VCaP (cell line): ENCODE measurements around the gene KAZN.

Source experiments
- H3K27ac ChIP-seq: fragments of 450-650 bp; 2 replicates; pipeline ENCODE4 v1.5.1; 2017
- CTCF ChIP-seq: fragments of 450-650 bp; conservative IDR thresholded peaks from 2 replicates; pipeline ENCODE4 v1.5.1; 2017; ENCODE audit warnings: mild to moderate bottlenecking, moderate library complexity

The KAZN gene

GRCh38 chr1:14733048-14733778 lies 134.7 kb downstream of the KAZN start:
- no peak overlapping the region for H3K27ac ChIP-seq

GRCh38 chr1:14733779-14734140 lies 135.3 kb downstream of the KAZN start:
- no peak for TF ChIP-seq CTCF
- no peak overlapping the region for H3K27ac ChIP-seq

More at GRCh38 chr1:14733048-14733778, 134.7 kb downstream of the KAZN start:
- no peak for TF ChIP-seq CTCF

- TF ChIP-seq CTCF: no peak
- no peak overlapping the region for H3K27ac ChIP-seq
Observed at GRCh38 chr1:14735841-14736240, 137.4 kb downstream of the KAZN start.

GRCh38 chr1:14737561-14738094 lies 139.1 kb downstream of the KAZN start:
- H3K27ac ChIP-seq: peak overlapping the region; percentile 80
- no peak for TF ChIP-seq CTCF

GRCh38 chr1:14738235-14738634 lies 139.8 kb downstream of the KAZN start:
- peak overlapping the region; percentile 80 for H3K27ac ChIP-seq
- no peak for TF ChIP-seq CTCF

- peak overlapping the region; percentile 80 for H3K27ac ChIP-seq
- no peak for TF ChIP-seq CTCF
Observed at GRCh38 chr1:14738647-14739046, 140.2 kb downstream of the KAZN start.

GRCh38 chr1:14739082-14739832 lies 140.8 kb downstream of the KAZN start:
- peak overlapping the region; percentile 80 for H3K27ac ChIP-seq
- no peak for TF ChIP-seq CTCF
